ENCODE results near the gene RASGEF1C.
A peak's percentile ranks its signal among the peaks of the same experiment; 100 is the strongest.
"Not testable (repeated sequence)": the region's sequence is repeated elsewhere in the genome, so short reads cannot be mapped to it uniquely, and the experiment has no call there.

The RASGEF1C gene

GRCh38 chr5:180135128-180135955 lies 73.7 kb downstream of the RASGEF1C start:
- peak; percentile 70 for DNase-seq

GRCh38 chr5:180133971-180134508 lies 75.0 kb downstream of the RASGEF1C start:
- DNase-seq = peak; percentile 30

GRCh38 chr5:180133551-180133950 lies 75.5 kb downstream of the RASGEF1C start:
- DNase-seq = no peak

GRCh38 chr5:180133060-180133459 lies 76.0 kb downstream of the RASGEF1C start:
- DNase-seq = peak; percentile 30

GRCh38 chr5:180130876-180131740 lies 77.9 kb downstream of the RASGEF1C start:
- DNase-seq = peak; percentile 29

GRCh38 chr5:180130291-180130869 lies 78.6 kb downstream of the RASGEF1C start:
- peak; percentile 41 for DNase-seq

GRCh38 chr5:180129291-180130190 lies 79.5 kb downstream of the RASGEF1C start:
- DNase-seq = peak; percentile 30

- DNase-seq = no peak
Observed at GRCh38 chr5:180128671-180129261, 80.2 kb downstream of the RASGEF1C start.

GRCh38 chr5:180127682-180128670 lies 81.0 kb downstream of the RASGEF1C start:
- no peak for DNase-seq

GRCh38 chr5:180126716-180127681 lies 82.0 kb downstream of the RASGEF1C start:
- DNase-seq = peak; percentile 82

- DNase-seq = not testable (repeated sequence)
Observed at GRCh38 chr5:180126156-180126555, 82.9 kb downstream of the RASGEF1C start.

GRCh38 chr5:180124662-180125061 lies 84.3 kb downstream of the RASGEF1C start:
- DNase-seq = not testable (repeated sequence)

- DNase-seq = no peak
Observed at GRCh38 chr5:180122875-180123274, 86.1 kb downstream of the RASGEF1C start.

- no peak for DNase-seq
Observed at GRCh38 chr5:180121826-180122413, 87.1 kb downstream of the RASGEF1C start.

- no peak for DNase-seq
Observed at GRCh38 chr5:180120237-180121101, 88.5 kb downstream of the RASGEF1C start.

GRCh38 chr5:180119903-180120236 lies 89.1 kb downstream of the RASGEF1C start:
- no peak for DNase-seq

- no peak for DNase-seq
Observed at GRCh38 chr5:180119031-180119902, 89.7 kb downstream of the RASGEF1C start.
